Measurements from ENCODE around the gene BCR.

BCR gene

GRCh38 chr22:23225724-23226496 lies 45.6 kb downstream of the BCR start:
- H3K4me3 ChIP-seq (ENCODE audit: low read depth, low read length), result no peak overlapping the region
- TF ChIP-seq CTCF (IDR thresholded peaks at IDR 0.05; ENCODE audit: control insufficient read depth, extremely low read depth, insufficient read depth), result no peak
- no peak for DNase-seq (ENCODE audit: low read depth)

GRCh38 chr22:23226497-23226850 lies 46.2 kb downstream of the BCR start:
- TF ChIP-seq CTCF (IDR thresholded peaks at IDR 0.05; ENCODE audit: control insufficient read depth, extremely low read depth, insufficient read depth), result no peak
- H3K4me3 ChIP-seq (ENCODE audit: low read depth, low read length), result no peak overlapping the region
- peak; percentile 35 for DNase-seq (ENCODE audit: low read depth)

GRCh38 chr22:23227380-23227779 lies 47.1 kb downstream of the BCR start:
- no peak for DNase-seq (ENCODE audit: low read depth)
- TF ChIP-seq CTCF (IDR thresholded peaks at IDR 0.05; ENCODE audit: control insufficient read depth, extremely low read depth, insufficient read depth), result no peak
- H3K4me3 ChIP-seq (ENCODE audit: low read depth, low read length), result no peak overlapping the region

GRCh38 chr22:23228503-23228902 lies 48.2 kb downstream of the BCR start:
- H3K4me3 ChIP-seq (ENCODE audit: low read depth, low read length), result no peak overlapping the region
- no peak for DNase-seq (ENCODE audit: low read depth)
- TF ChIP-seq CTCF (IDR thresholded peaks at IDR 0.05; ENCODE audit: control insufficient read depth, extremely low read depth, insufficient read depth), result no peak

- H3K4me3 ChIP-seq (ENCODE audit: low read depth, low read length), result no peak overlapping the region
- TF ChIP-seq CTCF (IDR thresholded peaks at IDR 0.05; ENCODE audit: control insufficient read depth, extremely low read depth, insufficient read depth), result no peak
- no peak for DNase-seq (ENCODE audit: low read depth)
These were observed 49.3 kb downstream of the BCR start for GRCh38 chr22:23229646-23230045.

- no peak overlapping the region for H3K4me3 ChIP-seq (ENCODE audit: low read depth, low read length)
- no peak for TF ChIP-seq CTCF (IDR thresholded peaks at IDR 0.05; ENCODE audit: control insufficient read depth, extremely low read depth, insufficient read depth)
- no peak for DNase-seq (ENCODE audit: low read depth)
These were observed 50.2 kb downstream of the BCR start for GRCh38 chr22:23230348-23231068.

Measured in LNCaP clone FGC (cell line).